Keratinocyte (primary cell): ENCODE data around the gene DYNLT2. TPM values are rescaled to one million over a fixed set of nuclear protein-coding genes. Genes with fewer than 3 reads are reported as not detected.

ENCODE experiments used
- DNase-seq: peaks from one replicate; pipeline ENCODE4 v3.0.0-alpha.2; 2011; ENCODE audit warnings: low read depth, missing footprints, low spot score
- FAIRE-seq: peaks from 2 replicates; lab custom pipeline; 2011; peaks lifted over from hg19 to GRCh38; lab: Jason Lieb, UNC
- H2AFZ ChIP-seq: 2 replicates; pipeline ENCODE4 v1.6.0; 2012; ENCODE audit warnings: low read length, control low read depth, inconsistent platforms; ENCODE audit not compliant: control insufficient read depth
- H3K27ac ChIP-seq: 2 replicates; pipeline ENCODE4 v1.5.1; 2011; ENCODE audit warnings: low read length; ENCODE audit not compliant: control insufficient read depth, insufficient read depth
- H3K27me3 ChIP-seq: 3 replicates; pipeline ENCODE4 v1.6.0; 2011; ENCODE audit warnings: low read length; ENCODE audit not compliant: control insufficient read depth, insufficient read depth; ENCODE audit errors: extremely low read depth
- H3K36me3 ChIP-seq, 2 experiments: 2 replicates in 1 of 2; 3 replicates in 1 of 2; pipeline ENCODE4 v1.5.1; 2011; ENCODE audit warnings: low read length in 2 of 2, mild to moderate bottlenecking in 1 of 2; ENCODE audit not compliant: control insufficient read depth in 2 of 2, insufficient read depth in 2 of 2; ENCODE audit errors: extremely low read depth in 1 of 2
- H3K4me1 ChIP-seq: 3 replicates; pipeline ENCODE4 v1.5.1; 2011; ENCODE audit warnings: low read length; ENCODE audit not compliant: control insufficient read depth, insufficient read depth; ENCODE audit errors: extremely low read depth
- H3K4me2 ChIP-seq: 3 replicates; pipeline ENCODE4 v1.6.0; 2011; ENCODE audit warnings: low read depth, low read length; ENCODE audit not compliant: control insufficient read depth, insufficient read depth; ENCODE audit errors: extremely low read depth
- H3K4me3 ChIP-seq, 3 experiments: fragments of 200-600 bp in 1 of 3; sonication (generic) in 1 of 3; 2 replicates in 2 of 3; 3 replicates in 1 of 3; pipeline ENCODE4 v1.5.1; 2011 to 2016; ENCODE audit warnings: low read length in 3 of 3, mild to moderate bottlenecking in 3 of 3, control low read depth in 2 of 3, inconsistent platforms in 1 of 3, low read depth in 1 of 3, mixed read lengths in 1 of 3, mixed run types in 1 of 3, moderate library complexity in 1 of 3; ENCODE audit not compliant: control insufficient read depth in 2 of 3, insufficient read depth in 2 of 3; ENCODE audit errors: extremely low read depth in 1 of 3
- H3K79me2 ChIP-seq: 2 replicates; pipeline ENCODE4 v1.6.0; 2012; ENCODE audit warnings: low read length; ENCODE audit not compliant: control insufficient read depth, insufficient read depth
- H3K9ac ChIP-seq: 3 replicates; pipeline ENCODE4 v1.6.0; 2011; ENCODE audit warnings: low read length; ENCODE audit not compliant: control insufficient read depth, insufficient read depth; ENCODE audit errors: extremely low read depth
- H3K9me1 ChIP-seq: 3 replicates; pipeline ENCODE4 v1.6.0; 2011; ENCODE audit warnings: low read length; ENCODE audit not compliant: control insufficient read depth, insufficient read depth; ENCODE audit errors: extremely low read depth
- H3K9me3 ChIP-seq: 2 replicates; pipeline ENCODE4 v1.5.1; 2012; ENCODE audit warnings: low read depth, low read length; ENCODE audit not compliant: control insufficient read depth
- H4K20me1 ChIP-seq: 3 replicates; pipeline ENCODE4 v1.6.0; 2011; ENCODE audit warnings: low read length; ENCODE audit not compliant: control insufficient read depth, insufficient read depth; ENCODE audit errors: extremely low read depth
- EZH2 ChIP-seq: IDR thresholded peaks from one replicate; pipeline ENCODE4 v1.6.1; 2012; ENCODE audit warnings: inconsistent platforms, mild to moderate bottlenecking, low read length, moderate library complexity
- dilution Hi-C: fragments of 300-500 bp; cut with MboI; formaldehyde crosslinking; loops from one replicate; pipeline ENCODE4 v1.7.0; 2020; ENCODE audit warnings: low sequenced_read_pairs; ENCODE audit not compliant: extremely low pct_ligation_motif_present
- polyA plus RNA-seq, 5 experiments: library from polyadenylated mRNA; depleted of rRNA in 3 of 5; stranded (reverse) in 3 of 5; stranded (forward) in 1 of 5; unstranded in 1 of 5; fragments of >200 nt; gene quantifications; 1 replicate in 1 of 5; 2 replicates in 3 of 5; 3 replicates in 1 of 5; pipeline versions ENCODE4 v1.2.1 to v1.2.3, GENCODE V29; 2011 to 2012; ENCODE audit warnings: missing spikeins in 2 of 5, low read depth in 1 of 5, low replicate concordance in 1 of 5
- TF ChIP-seq, protein P1 (sequence below), 3 experiments: IDR thresholded peaks in 1 of 3; conservative IDR thresholded peaks in 1 of 3; optimal IDR thresholded peaks in 1 of 3; 2 replicates in 2 of 3; 3 replicates in 1 of 3; pipeline versions ENCODE3 to v1.5.1; 2011; ENCODE audit warnings: low read length in 3 of 3, mild to moderate bottlenecking in 3 of 3, moderate library complexity in 2 of 3, control low read depth in 1 of 3, inconsistent platforms in 1 of 3; ENCODE audit not compliant: insufficient read depth in 2 of 3; ENCODE audit errors: extremely low read depth in 1 of 3

The DYNLT2 gene
- polyA plus RNA-seq, 1 donor (not counting 4 experiments of a cell fraction or from before 2014, with no cell fraction given): 0.58 TPM

GRCh38 chr6:169755162-169755561 lies 3.8 kb upstream of the DYNLT2 start:
- H4K20me1 ChIP-seq: no peaks in the 10 kb centered on the region
- H3K27ac ChIP-seq: no peak overlapping the region
- no peak overlapping the region for H3K4me2 ChIP-seq
- dilution Hi-C loops: no loop called here
- H3K4me3 ChIP-seq: no peak overlapping the region
- FAIRE-seq (no peak), DNase-seq (no peak)
- no peaks in the 10 kb centered on the region for H3K9me3 ChIP-seq
- H3K79me2 ChIP-seq: peaks cover 18% of the 10 kb centered on the region
- no peak overlapping the region for H2AFZ ChIP-seq
- no peak overlapping the region for H3K9ac ChIP-seq
- H3K27me3 ChIP-seq: no peaks in the 10 kb centered on the region
- H3K9me1 ChIP-seq: no peaks in the 10 kb centered on the region
- TF ChIP-seq EZH2: no peak
- TF ChIP-seq, protein P1, sequence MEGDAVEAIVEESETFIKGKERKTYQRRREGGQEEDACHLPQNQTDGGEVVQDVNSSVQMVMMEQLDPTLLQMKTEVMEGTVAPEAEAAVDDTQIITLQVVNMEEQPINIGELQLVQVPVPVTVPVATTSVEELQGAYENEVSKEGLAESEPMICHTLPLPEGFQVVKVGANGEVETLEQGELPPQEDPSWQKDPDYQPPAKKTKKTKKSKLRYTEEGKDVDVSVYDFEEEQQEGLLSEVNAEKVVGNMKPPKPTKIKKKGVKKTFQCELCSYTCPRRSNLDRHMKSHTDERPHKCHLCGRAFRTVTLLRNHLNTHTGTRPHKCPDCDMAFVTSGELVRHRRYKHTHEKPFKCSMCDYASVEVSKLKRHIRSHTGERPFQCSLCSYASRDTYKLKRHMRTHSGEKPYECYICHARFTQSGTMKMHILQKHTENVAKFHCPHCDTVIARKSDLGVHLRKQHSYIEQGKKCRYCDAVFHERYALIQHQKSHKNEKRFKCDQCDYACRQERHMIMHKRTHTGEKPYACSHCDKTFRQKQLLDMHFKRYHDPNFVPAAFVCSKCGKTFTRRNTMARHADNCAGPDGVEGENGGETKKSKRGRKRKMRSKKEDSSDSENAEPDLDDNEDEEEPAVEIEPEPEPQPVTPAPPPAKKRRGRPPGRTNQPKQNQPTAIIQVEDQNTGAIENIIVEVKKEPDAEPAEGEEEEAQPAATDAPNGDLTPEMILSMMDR (optimal IDR thresholded peaks at IDR 0.05 in 1 of 3, IDR thresholded peaks at IDR 0.05 in 1 of 3, conservative IDR thresholded peaks at IDR 0.05 in 1 of 3; ENCODE audit: extremely low read depth in 1 of 3, insufficient read depth in 2 of 3, low read length in 3 of 3): no peak
- peaks cover 13% of the 10 kb centered on the region for H3K4me1 ChIP-seq
- peaks cover 5% of the 10 kb centered on the region in 2 experiments for H3K36me3 ChIP-seq

- Histone ChIP-seq H3K4me1 (peaks cover 16% of the 10 kb centered on the region), H2AFZ (peak overlapping the region; percentile 84), H3K4me2 (peak overlapping the region; percentile 80), H3K27ac (peak overlapping the region; percentile 90), H3K4me3 (peak overlapping the region; percentile 53 to 88 (median 88)), H3K79me2 (peaks cover 21% of the 10 kb centered on the region), H3K36me3 (peaks cover 0 to 2% of the 10 kb centered on the region in 2 experiments), H3K27me3 (no peaks in the 10 kb centered on the region), H3K9ac (peak overlapping the region; percentile 94), H3K9me3 (no peaks in the 10 kb centered on the region), H4K20me1 (no peaks in the 10 kb centered on the region), H3K9me1 (no peaks in the 10 kb centered on the region)
- FAIRE-seq (peak; percentile 59), DNase-seq (no peak)
- no peak for TF ChIP-seq EZH2
- TF ChIP-seq, protein P1 (optimal IDR thresholded peaks at IDR 0.05 in 1 of 3, IDR thresholded peaks at IDR 0.05 in 1 of 3, conservative IDR thresholded peaks at IDR 0.05 in 1 of 3; ENCODE audit: extremely low read depth in 1 of 3, insufficient read depth in 2 of 3, low read length in 3 of 3): no peak
- dilution Hi-C loops: no loop called here
Measured at GRCh38 chr6:169752074-169752623, 777 bp upstream of the DYNLT2 start.
